HCT116 (cell line): ENCODE measurements around the gene ELOB.

Experiments
- ATF3 ChIP-seq: IDR thresholded peaks from 2 replicates; pipeline ENCODE4 v1.6.1; 2012
- CTCF ChIP-seq, 3 experiments: fragments of 200-600 bp in 1 of 3; sonication (generic) in 1 of 3; IDR thresholded peaks in 2 of 3; conservative IDR thresholded peaks in 1 of 3; 2 replicates each; pipeline ENCODE4 v1.5.1; 2012 to 2017; ENCODE audit warnings: low read depth in 2 of 3, low read length in 2 of 3, antibody characterized with exemption in 1 of 3, borderline replicate concordance in 1 of 3, control low read depth in 1 of 3, mild to moderate bottlenecking in 1 of 3, mixed read lengths in 1 of 3, mixed run types in 1 of 3, moderate library complexity in 1 of 3; ENCODE audit not compliant: insufficient read depth in 1 of 3
- JUND ChIP-seq: IDR thresholded peaks from 2 replicates; pipeline ENCODE4 v1.6.1; 2012
- POLR2AphosphoS5 ChIP-seq: IDR thresholded peaks from 2 replicates; pipeline ENCODE4 v1.6.1; 2011; ENCODE audit warnings: mild to moderate bottlenecking, low read depth, low read length, moderate library complexity
- SIN3A ChIP-seq: IDR thresholded peaks from 2 replicates; pipeline ENCODE4 v1.6.1; 2012; ENCODE audit warnings: low read depth
- ZFX ChIP-seq: fragments of 450-650 bp; IDR thresholded peaks from 2 replicates; pipeline ENCODE4 v1.6.1; 2017

GRCh38 chr16:2809149-2809760, 32.2 kb upstream of the ELOB start:
- TF ChIP-seq JUND (no peak), CTCF (IDR thresholded peaks at IDR 0.05 in 2 of 3, conservative IDR thresholded peaks at IDR 0.05 in 1 of 3; ENCODE audit: borderline replicate concordance in 1 of 3, insufficient read depth in 1 of 3, low read depth in 2 of 3, low read length in 2 of 3) (no peak), SIN3A (no peak), ZFX (no peak), POLR2AphosphoS5 (no peak), ATF3 (no peak)
